Right lobe of liver (tissue), 6 donors: ENCODE results near the gene YJEFN3. TPM values are rescaled to one million over a fixed set of nuclear protein-coding genes. Genes with fewer than 3 reads are reported as not detected.
A peak's percentile ranks its signal among the peaks of the same experiment; 100 is the strongest.

ENCODE experiments used
- ATAC-seq, 4 donors: fragments of 200-7000 bp; cut with Tn5 transposase; one replicate each; pipeline ENCODE4 v1.9.1; 2020; ENCODE audit warnings: mild to moderate bottlenecking in 4 of 4, moderate library complexity in 4 of 4
- DNase-seq, 3 donors: peaks; one replicate each; pipeline ENCODE4 v3.0.0-alpha.2; 2020
- H3K27ac ChIP-seq, 3 donors: fragments of 200-600 bp; one replicate each; pipeline ENCODE4 v1.8.0; 2022
- H3K27me3 ChIP-seq, 2 donors: fragments of 200-600 bp; one replicate each; pipeline ENCODE4 v1.8.0; 2022
- H3K36me3 ChIP-seq, 4 donors: fragments of 200-600 bp; sonication (generic) in 1 of 4; one replicate each; pipeline versions ENCODE4 v1.5.1 to v1.8.0; 2017 to 2022; ENCODE audit warnings: control low read depth in 1 of 4
- H3K4me1 ChIP-seq, 4 donors: fragments of 200-600 bp; sonication (generic) in 1 of 4; one replicate each; pipeline versions ENCODE4 v1.5.1 to v1.8.0; 2017 to 2022; ENCODE audit warnings: control low read depth in 1 of 4
- H3K4me3 ChIP-seq, 3 donors: fragments of 200-600 bp; one replicate each; pipeline ENCODE4 v1.8.0; 2022
- H3K9me3 ChIP-seq, 4 donors: fragments of 200-600 bp; sonication (generic) in 1 of 4; one replicate each; pipeline versions ENCODE4 v1.5.1 to v1.8.0; 2017 to 2022; ENCODE audit warnings: control low read depth in 1 of 4
- CTCF ChIP-seq, 4 donors: fragments of 200-600 bp in 3 of 4; fragments of 450-650 bp in 1 of 4; IDR thresholded peaks; one replicate each; pipeline versions ENCODE4 v1.5.1 to v1.8.0; 2016 to 2022; ENCODE audit warnings: antibody characterized with exemption in 4 of 4, mild to moderate bottlenecking in 2 of 4
- POLR2A ChIP-seq: fragments of 450-650 bp; IDR thresholded peaks from one replicate; pipeline ENCODE4 v1.6.1; 2017; ENCODE audit warnings: antibody characterized with exemption, mild to moderate bottlenecking
- WGBS: methylation state at CpG from one replicate; pipeline ENCODE4 v1.1.6; 2018; ENCODE audit warnings: low coverage, low lambda C conversion rate; ENCODE audit not compliant: insufficient coverage; ENCODE audit errors: missing lambda C conversion rate; 5-methylcytosine and 5-hydroxymethylcytosine counted together
- intact Hi-C, 2 donors: fragments of 100-400 bp; cut with DNase I; formaldehyde crosslinking; loops; one replicate each; pipeline versions ENCODE4 v1.11.2 to v1.14.1; 2022
- total RNA-seq, 6 experiments: library from RNA; depleted of rRNA in 2 of 6; stranded (reverse); fragments of >200 nt in 2 of 6; fragmentation: NEBNext Ultra II Directional in 3 of 6; extraction: Animal tissue kit (Norgen Biotek cat#: 25700) in 3 of 6; gene quantifications; one replicate each; pipeline versions ENCODE4 v1.1.0 to v1.2.4, GENCODE V29; 2016 to 2023
- donor health status: DM: no; HTN: yes; CAD: no.
- donor health status: DM: no; HTN: no; CAD: no.
- donor health status: DM: no; HTN: no; CAD: no.
- donor health status: DM: no; HTN: yes; CAD: no.
- donor health status: DM: no; HTN: yes; CAD: no.

The YJEFN3 gene
- total RNA-seq, 6 experiments from 2014 or later = 0.31 to 4.2 (median 1.8) TPM

DNA sequence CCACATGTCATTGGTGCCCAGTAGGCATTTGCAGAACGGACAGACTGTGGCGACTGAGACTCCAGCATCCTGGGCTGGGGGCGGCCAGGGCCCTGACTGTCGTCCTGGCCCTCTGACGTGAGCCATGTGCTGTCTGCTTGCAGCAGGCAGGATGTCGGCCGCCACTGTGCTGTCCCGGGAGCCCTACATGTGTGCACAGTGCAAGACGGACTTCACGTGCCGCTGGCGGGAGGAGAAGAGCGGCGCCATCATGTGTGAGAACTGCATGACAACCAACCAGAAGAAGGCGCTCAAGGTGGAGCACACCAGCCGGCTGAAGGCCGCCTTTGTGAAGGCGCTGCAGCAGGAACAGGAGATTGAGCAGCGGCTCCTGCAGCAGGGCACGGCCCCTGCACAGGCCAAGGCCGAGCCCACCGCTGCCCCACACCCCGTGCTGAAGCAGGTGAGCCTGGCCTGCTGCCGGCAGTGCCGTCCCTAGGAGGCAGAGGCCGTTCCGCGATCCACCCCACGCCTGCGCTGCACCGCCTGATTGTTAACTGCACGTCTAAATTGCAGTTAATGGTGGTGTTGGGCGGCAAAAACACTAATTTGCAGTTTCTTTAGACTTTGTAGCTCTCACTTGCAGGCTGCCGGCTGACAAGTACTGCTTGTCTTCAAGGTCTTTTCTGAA is 27.6 kb upstream of the YJEFN3 start:
- Histone ChIP-seq H3K4me1 (no peaks in the 10 kb centered on the region), H3K36me3 (peaks cover 7 to 76% (median 32%) of the 10 kb centered on the region in 4 donors), H3K4me3 (no peak overlapping the region), H3K9me3 (no peaks in the 10 kb centered on the region), H3K27me3 (no peaks in the 10 kb centered on the region), H3K27ac (no peak overlapping the region)
- no peak for TF ChIP-seq CTCF (IDR thresholded peaks at IDR 0.05)
- TF ChIP-seq POLR2A = no peak
- ATAC-seq (no peak), DNase-seq (peak in 1 of 3 donors; percentile 46)
- intact Hi-C loops = no loop called here
- 91% methylated on average over 16 of the region's 34 CpGs for WGBS

DNA sequence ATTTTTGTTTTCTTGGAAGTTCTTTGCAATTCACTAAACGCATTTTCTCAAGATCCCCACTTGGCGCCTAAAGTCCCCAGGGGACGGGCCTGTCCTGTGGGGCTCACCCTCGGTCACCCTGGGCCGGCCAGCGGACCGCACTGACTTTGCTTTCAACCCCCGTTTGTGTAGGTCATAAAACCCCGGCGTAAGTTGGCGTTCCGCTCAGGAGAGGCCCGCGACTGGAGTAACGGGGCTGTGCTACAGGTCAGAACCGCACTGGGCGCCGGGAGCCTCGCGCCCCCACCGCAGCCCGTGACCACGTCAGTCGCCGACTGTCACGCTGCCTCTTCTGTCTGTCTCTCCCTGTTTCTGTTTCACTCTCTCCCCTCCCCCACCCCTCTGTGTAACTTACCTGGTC is 26.9 kb upstream of the YJEFN3 start:
- H3K27me3 ChIP-seq = no peaks in the 10 kb centered on the region
- DNase-seq (no peak), ATAC-seq (no peak)
- peaks cover 7 to 72% (median 34%) of the 10 kb centered on the region in 4 donors for H3K36me3 ChIP-seq
- intact Hi-C loops = no loop called here
- TF ChIP-seq CTCF (IDR thresholded peaks at IDR 0.05) = no peak
- no peak for TF ChIP-seq POLR2A
- no peaks in the 10 kb centered on the region for H3K4me1 ChIP-seq
- H3K9me3 ChIP-seq = no peaks in the 10 kb centered on the region
- H3K4me3 ChIP-seq = no peak overlapping the region
- WGBS = no CpG with 5 or more reads among the region's 26 CpGs
- no peak overlapping the region for H3K27ac ChIP-seq

DNA sequence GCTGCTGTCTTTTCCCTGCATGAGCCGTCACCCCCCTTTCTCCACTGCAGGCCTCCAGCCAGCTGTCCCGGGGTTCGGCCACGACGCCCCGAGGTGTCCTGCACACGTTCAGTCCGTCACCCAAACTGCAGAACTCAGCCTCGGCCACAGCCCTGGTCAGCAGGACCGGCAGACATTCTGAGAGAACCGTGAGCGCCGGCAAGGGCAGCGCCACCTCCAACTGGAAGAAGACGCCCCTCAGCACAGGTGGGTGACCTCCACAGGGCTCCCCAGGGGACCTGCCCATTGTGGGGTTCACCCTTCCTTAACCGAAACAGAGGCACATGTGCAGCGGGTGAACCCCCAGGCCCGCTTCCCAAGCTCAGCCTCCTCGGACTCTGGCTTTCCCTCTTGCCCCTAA is 26.4 kb upstream of the YJEFN3 start:
- DNase-seq = no peak
- intact Hi-C loops = no loop called here
- no CpG with 5 or more reads among the region's 19 CpGs for WGBS

DNA sequence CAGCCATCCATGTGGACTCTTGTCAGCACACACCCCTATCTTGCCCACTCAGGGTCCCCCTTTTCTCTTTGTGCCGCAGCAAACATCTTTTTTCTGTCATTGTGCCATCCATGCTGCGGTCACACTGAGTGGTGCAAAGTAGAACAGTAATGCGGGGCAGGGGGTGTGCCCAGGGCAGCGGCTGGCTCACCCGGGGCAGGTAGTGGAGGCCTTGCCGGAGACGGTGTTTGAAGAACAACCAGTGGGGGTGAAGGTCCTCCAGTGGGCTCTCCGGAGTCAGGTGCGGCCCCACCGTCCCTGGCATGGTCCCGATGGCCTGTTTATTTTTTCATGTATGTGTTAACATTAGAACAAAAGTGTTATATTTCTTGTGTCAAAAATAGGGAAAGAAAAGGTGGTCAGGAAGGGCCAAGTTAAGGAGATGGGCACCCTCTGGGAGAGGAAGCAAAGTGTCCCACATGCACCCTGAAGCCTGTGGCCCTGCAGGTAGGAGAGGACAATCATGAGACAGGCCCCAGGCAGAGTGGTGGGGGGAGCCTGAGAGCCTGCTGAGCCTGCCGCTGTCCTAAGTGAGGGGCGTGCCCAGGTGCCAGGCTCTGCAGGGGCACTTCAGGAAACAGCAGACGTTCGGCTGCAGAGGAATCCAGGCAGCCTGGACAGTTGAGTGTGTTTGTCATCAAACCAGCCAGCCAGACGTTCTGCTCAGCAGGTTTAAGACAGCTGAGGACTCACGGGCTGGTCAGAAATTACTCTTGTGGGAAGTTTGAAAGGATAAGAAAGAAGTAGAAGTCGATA is 25.7 kb upstream of the YJEFN3 start:
- ATAC-seq (no peak), DNase-seq (no peak)
- Histone ChIP-seq H3K36me3 (peaks cover 7 to 66% (median 33%) of the 10 kb centered on the region in 4 donors), H3K4me1 (no peaks in the 10 kb centered on the region), H3K9me3 (no peaks in the 10 kb centered on the region), H3K27me3 (no peaks in the 10 kb centered on the region), H3K27ac (no peak overlapping the region), H3K4me3 (no peak overlapping the region)
- 90% methylated on average over 12 of the region's 18 CpGs for WGBS
- TF ChIP-seq CTCF (IDR thresholded peaks at IDR 0.05) (no peak), POLR2A (no peak)
- intact Hi-C loops = no loop called here

More for the DNA sequence above, 26.4 kb upstream of the YJEFN3 start:
- H3K9me3 ChIP-seq = no peaks in the 10 kb centered on the region
- TF ChIP-seq POLR2A (no peak), CTCF (IDR thresholded peaks at IDR 0.05) (no peak)
- no peaks in the 10 kb centered on the region for H3K27me3 ChIP-seq
- H3K4me3 ChIP-seq = no peak overlapping the region
- ATAC-seq = no peak
- peaks cover 7 to 70% (median 34%) of the 10 kb centered on the region in 4 donors for H3K36me3 ChIP-seq
- H3K4me1 ChIP-seq = no peaks in the 10 kb centered on the region
- H3K27ac ChIP-seq = no peak overlapping the region
